ENCODE data around the gene TIMM50. TPM values are rescaled to one million over a fixed set of nuclear protein-coding genes. Genes with fewer than 3 reads are reported as not detected.

Gene TIMM50
- total and polyA plus RNA-seq, 2 of the 8 experiments (the other 6 are each of a cell fraction or from before 2014, with no cell fraction given) = 155 to 187 TPM

GRCh38 chr19:39472746-39473442 lies 7.7 kb upstream of the TIMM50 start (continued):
- TF ChIP-seq GTF2F1 (IDR thresholded peaks at IDR 0.05; ENCODE audit: borderline replicate concordance, low read depth, low read length) (no peak), E2F6 (IDR thresholded peaks at IDR 0.05) (no peak), KDM4A (IDR thresholded peaks at IDR 0.05; ENCODE audit: low read depth, low read length, severe bottlenecking) (no peak), EGR1 (IDR thresholded peaks at IDR 0.05; ENCODE audit: borderline replicate concordance, low read depth, low read length) (no peak), FOSL1 (IDR thresholded peaks at IDR 0.05; ENCODE audit: insufficient read depth, low read depth, low read length) (no peak), CREB1 (IDR thresholded peaks at IDR 0.05) (no peak), SIN3A (conservative IDR thresholded peaks at IDR 0.05 in 1 of 2, IDR thresholded peaks at IDR 0.05 in 1 of 2; ENCODE audit: low read depth in 1 of 2, low read length in 2 of 2) (no peak)

Measured in H1 (cell line).